SK-N-DZ (cell line): ENCODE data around the gene TRIM38.
"Not testable (repeated sequence)": the region's sequence is repeated elsewhere in the genome, so short reads cannot be mapped to it uniquely, and the experiment has no call there.

Experiments
- DNase-seq: peaks from one replicate; pipeline ENCODE4 v3.0.0-alpha.2; 2015; ENCODE audit warnings: low spot score

Gene TRIM38

DNA sequence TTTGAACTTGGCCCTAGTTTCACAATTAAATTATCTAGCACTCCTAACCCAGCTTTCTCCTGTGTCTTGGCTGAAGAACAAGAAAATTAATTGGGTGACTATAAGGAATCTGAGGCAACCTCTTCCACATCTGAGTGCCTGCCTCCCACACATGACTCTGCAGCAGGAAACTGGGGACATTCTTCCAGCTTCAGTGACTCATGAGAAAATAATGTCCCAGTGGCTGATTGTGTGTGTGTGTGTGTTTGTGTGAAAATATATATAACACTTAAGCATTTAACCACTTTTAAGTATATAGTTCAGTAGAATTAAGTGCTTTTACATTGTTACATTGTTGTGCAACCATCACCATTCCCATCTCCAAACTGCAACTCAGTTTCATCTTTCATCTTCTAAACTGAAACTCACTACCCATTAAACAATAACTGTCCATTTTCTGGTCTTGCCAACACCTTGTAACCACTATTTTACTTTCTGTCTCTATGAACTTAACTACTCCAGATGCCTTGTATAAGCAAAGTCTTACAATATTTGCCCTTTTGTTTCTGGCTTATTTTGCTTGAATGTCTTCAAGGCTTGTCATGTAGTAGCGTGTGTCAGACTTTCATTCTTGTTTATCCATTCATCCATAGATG is 8.7 kb downstream of the TRIM38 start:
- DNase-seq, result no peak

DNA sequence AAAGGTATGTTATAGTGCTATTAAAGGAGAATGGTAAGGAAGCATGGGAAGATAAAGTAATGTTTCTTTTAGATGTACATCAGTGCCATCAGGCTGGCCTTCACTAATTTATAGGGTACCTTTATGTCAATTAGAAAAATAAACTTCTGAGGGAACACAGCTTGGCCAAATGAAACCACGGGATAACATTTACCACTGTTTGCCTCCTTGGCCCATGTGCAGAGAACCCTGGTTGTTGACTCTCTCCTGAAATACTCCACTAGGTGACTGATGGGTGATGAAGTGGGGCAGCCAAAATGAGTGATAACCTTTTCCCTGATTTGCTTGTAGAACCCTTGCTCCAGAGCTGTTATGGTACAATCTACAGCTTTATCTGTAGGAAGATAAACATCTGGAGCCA is 9.5 kb downstream of the TRIM38 start:
- DNase-seq, result no peak

DNA sequence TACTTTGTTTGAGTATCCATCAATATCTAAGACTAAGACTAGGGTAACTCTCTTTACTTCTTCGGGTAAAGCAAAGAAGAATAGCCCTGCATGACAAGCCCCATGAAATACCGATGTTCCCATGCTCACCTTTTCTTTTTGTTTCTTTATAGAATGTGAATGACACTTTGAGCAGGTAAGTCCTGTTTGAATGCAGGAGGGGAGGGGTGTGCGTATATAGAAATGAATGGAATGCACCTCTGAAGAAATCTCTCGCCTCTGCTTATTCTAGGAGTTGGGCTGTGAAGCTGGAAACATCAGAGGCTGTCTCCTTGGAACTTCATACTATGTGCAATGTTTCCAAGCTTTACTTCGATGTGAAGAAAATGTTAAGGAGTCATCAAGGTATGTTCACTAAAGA is 10.3 kb downstream of the TRIM38 start:
- no peak for DNase-seq

DNA sequence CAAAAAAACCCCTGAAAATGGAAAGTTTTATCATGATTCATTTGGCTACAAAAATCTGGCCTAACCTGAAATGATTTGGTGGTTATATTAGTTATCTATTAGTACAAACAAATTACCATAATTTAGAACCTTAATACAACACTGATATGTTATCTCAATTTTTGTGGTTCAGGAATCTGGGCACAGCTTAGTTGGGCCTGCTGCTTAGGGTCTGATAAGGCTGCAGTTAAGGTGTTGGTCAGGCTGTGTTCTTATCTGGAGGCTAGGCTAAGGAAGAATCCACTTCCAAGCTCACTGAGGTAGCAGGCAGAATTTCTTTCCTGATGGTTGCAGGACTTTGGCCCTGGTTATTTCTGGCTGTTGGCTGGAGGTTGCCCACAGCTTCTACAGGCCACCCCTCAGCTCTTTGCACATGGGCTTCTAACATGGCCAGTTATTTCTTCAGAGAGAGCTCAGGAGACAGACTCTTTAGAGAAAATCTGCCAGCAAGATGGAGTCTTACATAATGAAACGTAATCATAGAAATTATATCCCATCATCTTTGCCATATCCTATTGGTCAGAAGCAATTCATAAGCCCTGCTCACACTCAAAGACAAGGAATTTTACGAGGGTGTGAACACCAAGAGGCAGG is 11.4 kb downstream of the TRIM38 start:
- no peak for DNase-seq

- no peak for DNase-seq
Observed at GRCh38 chr6:25975923-25976560, 13.4 kb downstream of the TRIM38 start.

- DNase-seq, result no peak
Observed at GRCh38 chr6:25980935-25981334, 18.3 kb downstream of the TRIM38 start.

- DNase-seq, result no peak
Observed at GRCh38 chr6:25981568-25982263, 19.1 kb downstream of the TRIM38 start.

- DNase-seq, result no peak
Observed at GRCh38 chr6:25984265-25984664, 21.7 kb downstream of the TRIM38 start.

DNA sequence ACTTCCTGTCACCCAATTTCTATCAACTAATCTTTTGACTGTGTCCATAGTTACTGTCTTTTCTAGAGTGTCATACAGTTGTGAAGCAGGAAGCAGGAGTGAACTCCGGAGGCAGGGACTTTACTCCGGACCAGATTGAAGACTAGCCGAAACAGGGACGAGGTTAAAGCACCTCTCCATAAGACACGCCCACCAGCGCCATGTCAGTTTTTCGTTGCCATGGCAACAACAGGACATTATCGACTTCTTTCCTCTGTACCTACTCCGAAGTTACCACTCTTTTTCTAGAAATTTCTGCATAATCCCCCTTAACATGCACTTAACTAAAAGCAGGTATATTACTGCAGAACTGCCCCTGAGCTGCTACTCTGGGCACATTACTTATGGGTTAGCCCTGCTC is 25.2 kb downstream of the TRIM38 start:
- DNase-seq, result no peak

GRCh38 chr6:25990172-25990873 is 27.7 kb downstream of the TRIM38 start:
- no peak for DNase-seq

DNA sequence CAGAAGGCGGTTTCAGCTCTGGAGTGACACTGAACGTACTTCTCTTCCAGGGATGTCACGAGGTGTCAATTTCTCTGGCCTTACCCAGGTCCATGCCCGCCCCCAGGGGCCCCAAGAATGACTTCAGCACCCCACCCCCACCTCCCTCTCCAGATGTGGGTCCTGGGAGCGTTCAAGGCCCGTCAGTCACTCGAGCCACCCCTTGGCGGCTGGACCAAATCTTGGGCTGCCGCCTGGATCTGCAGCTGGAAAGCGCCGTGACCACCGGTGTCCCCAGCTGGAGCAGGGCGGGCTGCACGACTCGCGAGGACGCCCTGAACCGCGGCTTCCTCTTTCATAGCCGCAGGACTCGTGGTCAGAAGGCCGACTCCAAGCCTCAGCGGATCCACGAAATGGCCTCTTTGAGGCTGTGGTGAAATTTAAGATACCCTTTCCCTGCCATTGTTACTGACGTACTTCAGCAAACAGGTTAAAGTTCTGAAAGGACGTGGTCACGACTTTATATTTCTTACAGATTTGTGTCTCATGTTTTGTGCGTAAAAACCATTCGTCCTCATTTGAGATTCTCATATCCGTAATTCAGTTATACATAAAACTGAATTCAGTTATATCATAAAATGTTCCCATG is 29.3 kb downstream of the TRIM38 start:
- DNase-seq, result peak; percentile 70

DNA sequence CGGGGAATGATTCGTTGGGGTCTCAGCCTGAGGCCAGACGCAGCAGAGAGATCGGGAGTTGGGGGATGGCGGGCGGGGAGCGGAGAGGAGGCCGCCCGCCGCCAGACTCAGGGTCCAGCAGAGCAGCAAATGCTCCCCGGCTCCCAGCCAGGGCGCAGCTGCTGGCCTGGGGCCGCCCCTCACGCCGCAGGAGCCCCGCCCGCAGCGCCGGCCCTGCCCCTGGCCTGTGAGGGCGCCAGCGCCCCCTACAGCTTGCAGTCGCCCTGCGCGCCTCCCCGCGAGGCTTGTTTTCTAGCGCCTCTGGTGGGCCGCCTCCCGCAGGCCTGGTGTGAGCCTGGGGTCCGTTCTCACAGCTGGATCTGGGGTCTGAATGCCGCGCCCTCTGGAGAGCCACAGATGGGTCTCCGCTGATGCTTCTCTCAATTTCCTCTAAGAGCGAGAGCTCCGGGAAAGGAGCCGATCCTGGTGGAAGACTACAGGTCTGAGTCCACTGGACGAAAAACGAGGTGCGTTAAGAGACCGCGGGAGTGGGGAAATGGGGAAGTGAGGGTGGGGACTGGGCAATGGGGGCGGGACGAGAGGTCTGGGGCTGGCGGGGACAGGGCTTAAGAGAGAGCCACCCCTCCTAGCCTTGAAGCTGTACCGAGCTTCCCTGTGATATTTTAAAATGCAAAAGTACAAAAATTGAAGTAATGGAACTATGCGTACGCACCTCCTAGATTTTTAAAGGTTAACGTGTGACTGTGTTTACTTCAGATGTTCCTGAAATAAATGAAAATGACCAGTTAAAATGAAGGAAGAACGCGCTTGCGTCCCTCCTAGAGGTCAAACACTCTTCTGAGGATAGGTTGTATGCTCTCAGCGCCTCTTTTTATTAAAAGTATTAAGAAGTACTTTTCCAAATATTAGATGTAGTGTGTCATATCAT is 30.1 kb downstream of the TRIM38 start:
- DNase-seq, result peak; percentile 90

GRCh38 chr6:25993341-25993684 is 30.7 kb downstream of the TRIM38 start:
- DNase-seq, result not testable (repeated sequence)

DNA sequence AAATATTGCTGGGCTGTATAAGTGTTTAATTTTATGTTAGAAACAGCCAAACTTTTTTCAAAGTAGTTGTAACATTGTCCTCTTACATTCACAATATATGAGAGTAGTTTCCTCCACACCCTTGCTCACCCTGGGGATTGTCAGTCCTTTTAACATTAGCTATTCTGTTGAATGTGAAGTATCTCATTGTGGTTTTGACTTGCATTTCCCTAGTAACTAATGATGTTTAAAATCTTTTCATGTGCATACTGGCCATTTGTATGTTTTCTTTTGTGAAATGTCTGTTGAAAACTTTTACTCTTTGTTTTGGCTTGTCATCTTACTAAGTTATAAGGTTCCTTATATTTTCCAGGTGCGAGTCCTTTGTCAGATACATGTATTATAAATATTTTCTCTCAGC is 32.9 kb downstream of the TRIM38 start:
- no peak for DNase-seq

DNA sequence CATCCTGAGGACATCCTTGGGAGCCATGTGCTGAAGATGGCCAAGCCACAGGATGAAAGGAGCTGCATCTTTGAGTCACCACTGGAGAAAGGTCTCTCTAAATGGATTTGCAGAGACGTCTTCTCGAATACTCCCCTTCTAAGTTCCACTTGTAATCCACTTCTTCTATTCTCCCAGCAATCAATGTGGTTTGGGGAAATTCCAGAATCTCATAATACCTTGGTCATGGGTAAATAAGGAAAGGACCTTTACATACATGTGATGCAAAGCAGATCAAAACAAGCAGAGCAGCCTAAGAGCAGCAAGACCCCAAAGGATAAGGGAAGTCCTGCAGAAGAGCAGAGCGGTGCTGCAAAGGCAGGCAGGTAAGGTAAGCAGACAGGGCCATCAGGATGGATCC is 35.3 kb downstream of the TRIM38 start:
- DNase-seq, result no peak

DNA sequence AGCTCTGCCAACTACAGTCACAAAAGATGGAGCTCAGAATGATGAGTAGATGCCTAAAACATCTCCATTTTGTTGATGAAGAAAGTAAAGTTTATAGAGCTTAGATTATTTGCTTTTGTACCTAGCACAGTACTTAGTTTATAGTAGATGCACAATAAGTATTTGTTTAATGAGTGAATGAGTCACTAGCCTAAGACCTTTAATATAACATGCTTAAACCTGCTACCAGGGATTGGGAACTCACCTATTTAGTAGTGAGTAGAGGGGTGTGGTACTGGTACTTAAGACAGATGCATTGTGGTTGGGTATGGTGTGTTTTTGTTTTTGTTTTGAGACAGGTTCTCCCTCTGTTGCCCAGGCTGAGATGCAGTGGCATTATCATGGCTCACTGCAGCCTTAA is 35.8 kb downstream of the TRIM38 start:
- DNase-seq, result no peak

DNA sequence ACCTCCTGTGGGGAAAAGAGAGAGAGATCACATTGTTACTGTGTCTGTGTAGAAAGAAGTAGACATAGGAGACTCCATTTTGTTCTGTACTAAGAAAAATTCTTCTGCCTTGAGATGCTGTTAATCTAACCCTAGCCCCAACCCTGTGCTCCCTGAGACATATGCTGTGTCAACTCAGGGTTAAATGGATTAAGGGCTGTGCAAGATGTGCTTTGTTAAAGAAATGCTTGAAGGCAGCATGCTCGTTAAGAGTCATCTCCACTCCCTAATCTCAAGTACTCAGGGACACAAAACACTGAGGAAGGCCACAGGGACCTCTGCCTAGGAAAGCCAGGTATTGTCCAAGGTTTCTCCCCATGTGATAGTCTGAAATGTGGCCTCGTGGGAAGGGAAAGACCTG is 36.6 kb downstream of the TRIM38 start:
- DNase-seq, result not testable (repeated sequence)

- no peak for DNase-seq
Observed at GRCh38 chr6:26000366-26001144, 38.0 kb downstream of the TRIM38 start.

GRCh38 chr6:26003102-26003694 is 40.6 kb downstream of the TRIM38 start:
- peak; percentile 60 for DNase-seq
